ENCODE results near the gene PXMP4. TPM values are rescaled to one million over a fixed set of nuclear protein-coding genes. Genes with fewer than 3 reads are reported as not detected.

Gene PXMP4
- total RNA-seq, 1 experiment from 2014 or later, result 5.7 TPM

- Mint-ChIP-seq H3K27ac (peak within 1 kb of the TSS in 1 of 3 experiments; percentile 70; a peak in 1 of 7 replicates), H3K27me3 (ENCODE audit: low read depth) (peaks cover 4% of the 10 kb centered on the region; the same call in 1 of the 2 replicates), H3K36me3 (ENCODE audit: insufficient read depth in 1 of 3, low read depth in 3 of 3) (peaks cover 4 to 45% (median 8%) of the 10 kb centered on the region in 3 experiments; a peak in 6 of 7 replicates), H3K4me3 (peak within 1 kb of the TSS; percentile 81), H3K4me1 (peaks cover 29 to 32% of the 10 kb centered on the region in 2 experiments), H3K9me3 (no peaks in the 10 kb centered on the region)
- Histone ChIP-seq H4K8ac (replicated peaks; ENCODE audit: insufficient read length, low read depth, low read length) (no peak within 1 kb of the TSS), H3K23me2 (ENCODE audit: insufficient read length, low read depth, low read length, poor library complexity, severe bottlenecking) (peaks cover 14% of the 10 kb centered on the region), H3K14ac (ENCODE audit: insufficient read depth, low read length) (no peak within 1 kb of the TSS), H2BK20ac (ENCODE audit: low read depth, low read length, poor library complexity, severe bottlenecking) (no peak within 1 kb of the TSS), H3K9ac (ENCODE audit: extremely low read depth, insufficient read length, low read length) (peak within 1 kb of the TSS; percentile 58), H3K4ac (ENCODE audit: low read depth, low read length) (no peak within 1 kb of the TSS), H2BK15ac (ENCODE audit: low read depth, low read length) (no peak within 1 kb of the TSS), H2BK5ac (ENCODE audit: insufficient read length, low read length) (no peak within 1 kb of the TSS), H2BK120ac (ENCODE audit: low read depth, low read length, poor library complexity, severe bottlenecking) (no peak within 1 kb of the TSS), H3K4me2 (ENCODE audit: insufficient read depth, insufficient read length, low read length) (peak within 1 kb of the TSS; percentile 78), H3K27ac (ENCODE audit: insufficient read length, low read depth, low read length) (no peak within 1 kb of the TSS), H4K5ac (ENCODE audit: insufficient read length, low read depth, low read length) (no peak within 1 kb of the TSS), H4K20me1 (ENCODE audit: control insufficient read depth, insufficient read depth, insufficient read length) (no peaks in the 10 kb centered on the region), H3K79me2 (ENCODE audit: insufficient read depth, low read length) (no peaks in the 10 kb centered on the region), H3K18ac (ENCODE audit: insufficient read length, low read depth, low read length) (no peak within 1 kb of the TSS), H2BK12ac (ENCODE audit: insufficient read length, low read depth, low read length) (no peak within 1 kb of the TSS), H3K79me1 (ENCODE audit: insufficient read depth, low read depth, low read length, poor library complexity, severe bottlenecking) (no peaks in the 10 kb centered on the region), H4K91ac (ENCODE audit: insufficient read length, low read depth, low read length) (no peak within 1 kb of the TSS), H3K56ac (ENCODE audit: insufficient read length, low read depth, low read length) (no peak within 1 kb of the TSS), H3T11ph (ENCODE audit: low read length) (no peak within 1 kb of the TSS), H3K4me1 (ENCODE audit: insufficient read depth, low read length) (no peaks in the 10 kb centered on the region; the same call in 1 of the 2 replicates), H3K27me3 (ENCODE audit: insufficient read depth, low read length) (no peaks in the 10 kb centered on the region), H3K9me3 (ENCODE audit: control insufficient read depth, low read depth, low read length) (no peaks in the 10 kb centered on the region), H3K23ac (ENCODE audit: insufficient read length, low read depth, low read length) (no peak within 1 kb of the TSS), H2AFZ (ENCODE audit: low read length) (no peak within 1 kb of the TSS), H2AK5ac (ENCODE audit: insufficient read length, low read length) (no peak within 1 kb of the TSS)
- TF ChIP-seq, protein P1, sequence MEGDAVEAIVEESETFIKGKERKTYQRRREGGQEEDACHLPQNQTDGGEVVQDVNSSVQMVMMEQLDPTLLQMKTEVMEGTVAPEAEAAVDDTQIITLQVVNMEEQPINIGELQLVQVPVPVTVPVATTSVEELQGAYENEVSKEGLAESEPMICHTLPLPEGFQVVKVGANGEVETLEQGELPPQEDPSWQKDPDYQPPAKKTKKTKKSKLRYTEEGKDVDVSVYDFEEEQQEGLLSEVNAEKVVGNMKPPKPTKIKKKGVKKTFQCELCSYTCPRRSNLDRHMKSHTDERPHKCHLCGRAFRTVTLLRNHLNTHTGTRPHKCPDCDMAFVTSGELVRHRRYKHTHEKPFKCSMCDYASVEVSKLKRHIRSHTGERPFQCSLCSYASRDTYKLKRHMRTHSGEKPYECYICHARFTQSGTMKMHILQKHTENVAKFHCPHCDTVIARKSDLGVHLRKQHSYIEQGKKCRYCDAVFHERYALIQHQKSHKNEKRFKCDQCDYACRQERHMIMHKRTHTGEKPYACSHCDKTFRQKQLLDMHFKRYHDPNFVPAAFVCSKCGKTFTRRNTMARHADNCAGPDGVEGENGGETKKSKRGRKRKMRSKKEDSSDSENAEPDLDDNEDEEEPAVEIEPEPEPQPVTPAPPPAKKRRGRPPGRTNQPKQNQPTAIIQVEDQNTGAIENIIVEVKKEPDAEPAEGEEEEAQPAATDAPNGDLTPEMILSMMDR (conservative IDR thresholded peaks at IDR 0.05), result no peak
- no peak for DNase-seq
- no CpG with 5 or more reads among the region's 10 CpGs for WGBS (ENCODE audit: extremely low coverage, insufficient read length, low lambda C conversion rate)
Measured at GRCh38 chr20:33662172-33662571, 57.9 kb downstream of the PXMP4 start, which contains the start of gene C20orf144. Gene C20orf144, plus strand, starts transcription at chr20:33662327. Its CDS starts 19 bp downstream, at chr20:33662346.
